ENCODE measurements around the gene ADAMTS3. TPM values are rescaled to one million over a fixed set of nuclear protein-coding genes. Genes with fewer than 3 reads are reported as not detected.

The ADAMTS3 gene
- total RNA-seq, 1 experiment from 2014 or later: 4.4 TPM

DNA sequence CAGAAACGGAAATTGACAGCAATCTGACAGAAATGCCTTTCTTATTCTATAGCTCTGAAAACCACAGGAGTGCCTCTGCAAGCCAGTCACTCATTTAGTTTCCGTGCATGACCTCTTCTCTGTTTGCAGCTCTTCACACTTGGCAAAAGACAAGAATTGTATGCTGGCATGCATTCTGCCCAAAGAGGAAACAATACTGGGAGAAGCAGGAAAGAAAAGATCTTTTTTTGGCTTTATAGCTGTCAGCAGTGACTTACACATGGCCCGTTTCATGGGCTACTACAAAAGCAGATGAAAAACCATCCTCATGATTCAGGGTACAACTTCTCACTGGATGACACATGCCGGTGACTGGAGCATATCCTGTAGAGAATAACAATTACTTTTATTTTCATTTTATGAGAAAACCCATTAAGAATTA is 249.4 kb downstream of the ADAMTS3 start:
- no peak for TF ChIP-seq ETV6 (CRISPR knock-in tag; IDR thresholded peaks at IDR 0.05)
- no peak for TF ChIP-seq SMAD4 (CRISPR knock-in tag; IDR thresholded peaks at IDR 0.05)
- no peak for TF ChIP-seq ELF4 (CRISPR knock-in tag; IDR thresholded peaks at IDR 0.05; ENCODE audit: low read depth)
- TF ChIP-seq FOXJ3 (CRISPR knock-in tag; IDR thresholded peaks at IDR 0.05; ENCODE audit: borderline replicate concordance): no peak
- TF ChIP-seq SP1 (CRISPR knock-in tag; conservative IDR thresholded peaks at IDR 0.05): no peak
- TF ChIP-seq MYBL2 (CRISPR knock-in tag; IDR thresholded peaks at IDR 0.05): no peak
- H3K27ac Mint-ChIP-seq: no peak overlapping the region
- H3K4me3 Mint-ChIP-seq: no peak overlapping the region
- H3K27me3 Mint-ChIP-seq (ENCODE audit: low read depth): no peaks in the 10 kb centered on the region
- ATAC-seq (no peak), DNase-seq (ENCODE audit: low spot score) (no peak)
- no peaks in the 10 kb centered on the region for H3K9me3 Mint-ChIP-seq
- H3K36me3 Mint-ChIP-seq: no peaks in the 10 kb centered on the region
- CTCF ChIA-PET: interaction anchor here (1.2 kb wide), 1 partner anchor 17 kb away, joined by 4 read pairs; no protein-coding TSS in a partner anchor
- H3K4me1 Mint-ChIP-seq: peaks cover 8% of the 10 kb centered on the region
- POLR2A ChIA-PET: no interaction called here

DNA sequence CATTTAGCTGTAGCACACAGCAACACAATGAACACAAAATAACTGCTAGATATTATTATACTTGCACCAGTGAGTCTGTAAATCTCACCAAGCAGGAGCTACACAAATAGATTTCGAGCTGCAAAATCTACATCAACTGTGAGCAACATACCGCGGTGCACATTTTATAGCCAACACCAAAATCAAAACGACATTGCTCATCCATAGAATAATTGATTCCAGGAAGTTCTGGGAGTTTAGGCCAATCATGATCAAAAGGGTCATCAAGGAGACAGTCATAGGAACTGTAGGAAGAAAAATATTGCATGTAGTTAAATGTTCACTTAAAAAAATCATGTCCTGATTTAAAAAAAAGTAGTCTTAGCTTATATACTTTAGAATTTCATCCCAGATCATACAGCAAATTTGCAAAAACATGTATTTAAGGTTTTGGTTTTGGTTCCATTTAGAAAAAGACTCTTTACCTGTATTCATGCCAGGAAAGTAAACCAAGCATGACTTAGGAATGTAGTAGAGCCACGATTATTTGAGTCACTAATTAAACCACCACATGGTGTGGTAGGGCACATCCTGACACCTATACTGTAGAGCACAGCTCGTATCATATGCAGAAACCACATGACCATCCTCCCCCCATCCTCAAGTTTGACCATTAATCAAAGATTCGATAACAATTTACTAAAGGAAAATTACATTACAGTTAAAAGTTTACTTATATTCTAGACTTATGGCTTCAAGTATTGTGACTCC is 250.4 kb downstream of the ADAMTS3 start:
- ATAC-seq (no peak), DNase-seq (ENCODE audit: low spot score) (no peak)
- no peaks in the 10 kb centered on the region for H3K27me3 Mint-ChIP-seq (ENCODE audit: low read depth)
- ChIA-PET POLR2A (no interaction called here), CTCF (interaction anchor here (1.2 to 2.1 kb wide), 2 partner anchors 8 to 16 kb away, joined by 4 to 15 read pairs; no protein-coding TSS in a partner anchor)
- TF ChIP-seq, protein P1, sequence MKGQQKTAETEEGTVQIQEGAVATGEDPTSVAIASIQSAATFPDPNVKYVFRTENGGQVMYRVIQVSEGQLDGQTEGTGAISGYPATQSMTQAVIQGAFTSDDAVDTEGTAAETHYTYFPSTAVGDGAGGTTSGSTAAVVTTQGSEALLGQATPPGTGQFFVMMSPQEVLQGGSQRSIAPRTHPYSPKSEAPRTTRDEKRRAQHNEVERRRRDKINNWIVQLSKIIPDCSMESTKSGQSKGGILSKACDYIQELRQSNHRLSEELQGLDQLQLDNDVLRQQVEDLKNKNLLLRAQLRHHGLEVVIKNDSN (CRISPR knock-in tag; IDR thresholded peaks at IDR 0.05): no peak
- no peak for TF ChIP-seq MYBL2 (CRISPR knock-in tag; IDR thresholded peaks at IDR 0.05)
- TF ChIP-seq ELF4 (CRISPR knock-in tag; IDR thresholded peaks at IDR 0.05; ENCODE audit: low read depth): no peak
- no peak for TF ChIP-seq FOXP1 (CRISPR knock-in tag; IDR thresholded peaks at IDR 0.05; ENCODE audit: borderline replicate concordance)
- no peak for TF ChIP-seq GABPB1 (CRISPR knock-in tag; IDR thresholded peaks at IDR 0.05)
- TF ChIP-seq PRRX2 (CRISPR knock-in tag; IDR thresholded peaks at IDR 0.05): no peak
- TF ChIP-seq, protein P2, sequence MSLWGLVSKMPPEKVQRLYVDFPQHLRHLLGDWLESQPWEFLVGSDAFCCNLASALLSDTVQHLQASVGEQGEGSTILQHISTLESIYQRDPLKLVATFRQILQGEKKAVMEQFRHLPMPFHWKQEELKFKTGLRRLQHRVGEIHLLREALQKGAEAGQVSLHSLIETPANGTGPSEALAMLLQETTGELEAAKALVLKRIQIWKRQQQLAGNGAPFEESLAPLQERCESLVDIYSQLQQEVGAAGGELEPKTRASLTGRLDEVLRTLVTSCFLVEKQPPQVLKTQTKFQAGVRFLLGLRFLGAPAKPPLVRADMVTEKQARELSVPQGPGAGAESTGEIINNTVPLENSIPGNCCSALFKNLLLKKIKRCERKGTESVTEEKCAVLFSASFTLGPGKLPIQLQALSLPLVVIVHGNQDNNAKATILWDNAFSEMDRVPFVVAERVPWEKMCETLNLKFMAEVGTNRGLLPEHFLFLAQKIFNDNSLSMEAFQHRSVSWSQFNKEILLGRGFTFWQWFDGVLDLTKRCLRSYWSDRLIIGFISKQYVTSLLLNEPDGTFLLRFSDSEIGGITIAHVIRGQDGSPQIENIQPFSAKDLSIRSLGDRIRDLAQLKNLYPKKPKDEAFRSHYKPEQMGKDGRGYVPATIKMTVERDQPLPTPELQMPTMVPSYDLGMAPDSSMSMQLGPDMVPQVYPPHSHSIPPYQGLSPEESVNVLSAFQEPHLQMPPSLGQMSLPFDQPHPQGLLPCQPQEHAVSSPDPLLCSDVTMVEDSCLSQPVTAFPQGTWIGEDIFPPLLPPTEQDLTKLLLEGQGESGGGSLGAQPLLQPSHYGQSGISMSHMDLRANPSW (CRISPR knock-in tag; conservative IDR thresholded peaks at IDR 0.05; ENCODE audit: low read depth): no peak
- TF ChIP-seq, protein P3, sequence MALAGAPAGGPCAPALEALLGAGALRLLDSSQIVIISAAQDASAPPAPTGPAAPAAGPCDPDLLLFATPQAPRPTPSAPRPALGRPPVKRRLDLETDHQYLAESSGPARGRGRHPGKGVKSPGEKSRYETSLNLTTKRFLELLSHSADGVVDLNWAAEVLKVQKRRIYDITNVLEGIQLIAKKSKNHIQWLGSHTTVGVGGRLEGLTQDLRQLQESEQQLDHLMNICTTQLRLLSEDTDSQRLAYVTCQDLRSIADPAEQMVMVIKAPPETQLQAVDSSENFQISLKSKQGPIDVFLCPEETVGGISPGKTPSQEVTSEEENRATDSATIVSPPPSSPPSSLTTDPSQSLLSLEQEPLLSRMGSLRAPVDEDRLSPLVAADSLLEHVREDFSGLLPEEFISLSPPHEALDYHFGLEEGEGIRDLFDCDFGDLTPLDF (CRISPR knock-in tag; IDR thresholded peaks at IDR 0.05): no peak
- TF ChIP-seq HMGA2 (CRISPR knock-in tag; IDR thresholded peaks at IDR 0.05): no peak
- TF ChIP-seq MXD4 (CRISPR knock-in tag; IDR thresholded peaks at IDR 0.05; ENCODE audit: borderline replicate concordance): no peak
- TF ChIP-seq, protein P4, sequence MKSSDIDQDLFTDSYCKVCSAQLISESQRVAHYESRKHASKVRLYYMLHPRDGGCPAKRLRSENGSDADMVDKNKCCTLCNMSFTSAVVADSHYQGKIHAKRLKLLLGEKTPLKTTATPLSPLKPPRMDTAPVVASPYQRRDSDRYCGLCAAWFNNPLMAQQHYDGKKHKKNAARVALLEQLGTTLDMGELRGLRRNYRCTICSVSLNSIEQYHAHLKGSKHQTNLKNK (CRISPR knock-in tag; IDR thresholded peaks at IDR 0.05): no peak
- TF ChIP-seq, protein P5, sequence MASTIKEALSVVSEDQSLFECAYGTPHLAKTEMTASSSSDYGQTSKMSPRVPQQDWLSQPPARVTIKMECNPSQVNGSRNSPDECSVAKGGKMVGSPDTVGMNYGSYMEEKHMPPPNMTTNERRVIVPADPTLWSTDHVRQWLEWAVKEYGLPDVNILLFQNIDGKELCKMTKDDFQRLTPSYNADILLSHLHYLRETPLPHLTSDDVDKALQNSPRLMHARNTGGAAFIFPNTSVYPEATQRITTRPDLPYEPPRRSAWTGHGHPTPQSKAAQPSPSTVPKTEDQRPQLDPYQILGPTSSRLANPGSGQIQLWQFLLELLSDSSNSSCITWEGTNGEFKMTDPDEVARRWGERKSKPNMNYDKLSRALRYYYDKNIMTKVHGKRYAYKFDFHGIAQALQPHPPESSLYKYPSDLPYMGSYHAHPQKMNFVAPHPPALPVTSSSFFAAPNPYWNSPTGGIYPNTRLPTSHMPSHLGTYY (CRISPR knock-in tag; IDR thresholded peaks at IDR 0.05): no peak
- no peak for TF ChIP-seq ESRRA (CRISPR knock-in tag; IDR thresholded peaks at IDR 0.05; ENCODE audit: borderline replicate concordance)
- no peaks in the 10 kb centered on the region for H3K36me3 Mint-ChIP-seq
- H3K9me3 Mint-ChIP-seq: no peaks in the 10 kb centered on the region
- H3K27ac Mint-ChIP-seq: no peak overlapping the region
- H3K4me1 Mint-ChIP-seq: peaks cover 8% of the 10 kb centered on the region
- H3K4me3 Mint-ChIP-seq: no peak overlapping the region
